Medulla oblongata (tissue), 1 donor: ENCODE results near the gene LYRM4.

Experiments used
- DNase-seq: peaks from one replicate; pipeline ENCODE4 v3.0.0-alpha.2; 2015; ENCODE audit errors: extremely low spot score

LYRM4 gene

GRCh38 chr6:5146398-5146797 lies 114.4 kb downstream of the LYRM4 start:
- no peak for DNase-seq

GRCh38 chr6:5143634-5144311 lies 117.0 kb downstream of the LYRM4 start:
- DNase-seq = peak; percentile 93

GRCh38 chr6:5142915-5143314 lies 117.8 kb downstream of the LYRM4 start:
- no peak for DNase-seq

- no peak for DNase-seq
Measured at GRCh38 chr6:5142131-5142530, 118.6 kb downstream of the LYRM4 start.

- DNase-seq = no peak
Measured at GRCh38 chr6:5141046-5141445, 119.7 kb downstream of the LYRM4 start.

- no peak for DNase-seq
Measured at GRCh38 chr6:5139828-5140771, 120.7 kb downstream of the LYRM4 start.

- no peak for DNase-seq
Measured at GRCh38 chr6:5138995-5139827, 121.5 kb downstream of the LYRM4 start.

- DNase-seq = no peak
Measured at GRCh38 chr6:5136851-5137250, 123.9 kb downstream of the LYRM4 start.

- no peak for DNase-seq
Measured at GRCh38 chr6:5135788-5136376, 124.9 kb downstream of the LYRM4 start.

- DNase-seq = no peak
Measured at GRCh38 chr6:5133943-5134342, 126.8 kb downstream of the LYRM4 start.

GRCh38 chr6:5132731-5133130 lies 128.0 kb downstream of the LYRM4 start:
- DNase-seq = peak; percentile 81

GRCh38 chr6:5130135-5130866 lies 130.4 kb downstream of the LYRM4 start:
- DNase-seq = no peak

GRCh38 chr6:5128351-5128750 lies 132.4 kb downstream of the LYRM4 start:
- no peak for DNase-seq

GRCh38 chr6:5127106-5127687 lies 133.6 kb downstream of the LYRM4 start:
- DNase-seq = no peak

GRCh38 chr6:5126214-5126613 lies 134.5 kb downstream of the LYRM4 start:
- no peak for DNase-seq

GRCh38 chr6:5125152-5126006 lies 135.4 kb downstream of the LYRM4 start:
- DNase-seq = no peak

- no peak for DNase-seq
Measured at GRCh38 chr6:5124526-5124925, 136.2 kb downstream of the LYRM4 start.

GRCh38 chr6:5123296-5124143 lies 137.2 kb downstream of the LYRM4 start:
- DNase-seq = no peak
